HepG2 (cell line): Measurements from ENCODE around the gene MX2. TPM values are rescaled to one million over a fixed set of nuclear protein-coding genes. Genes with fewer than 3 reads are reported as not detected.

Experiments used
- ATAC-seq: fragments of 200-7000 bp; cut with Tn5 transposase; 3 replicates; pipeline ENCODE4 v1.9.1; 2020; ENCODE audit warnings: mild to moderate bottlenecking, moderate library complexity
- BruUV-seq: library from RNA; stranded (reverse); fragments of 400-500 nt; replicated peaks from 2 replicates; lab custom pipeline; 2021; lab: Mats Ljungman, UMichigan
- CTCF ChIA-PET: fragments of 300-600 bp; formaldehyde crosslinking; extraction: SDS; loops from one replicate; lab custom pipeline; 2021; ENCODE audit warnings: low total read pairs, inconsistent platforms, low intra/inter-chr PET ratio; lab: Yijun Ruan, JAX
- POLR2A ChIA-PET: fragments of 350-600 bp; sonication (Branson Sonifier 250); formaldehyde crosslinking; loops from one replicate; lab custom pipeline; 2020; ENCODE audit warnings: antibody characterized with exemption, inconsistent platforms; lab: Yijun Ruan, JAX
- DNase-seq: peaks from one replicate; pipeline ENCODE4 v3.0.0-alpha.2; 2015; ENCODE audit warnings: low spot score
- FAIRE-seq: peaks from 3 replicates; lab custom pipeline; 2011; peaks lifted over from hg19 to GRCh38; lab: Jason Lieb, UNC
- H2AFZ ChIP-seq: one replicate; pipeline ENCODE4 v1.6.1; 2011; ENCODE audit warnings: low read length, inconsistent platforms
- H3K27ac ChIP-seq: fragments of 300-600 bp; 3 replicates; pipeline ENCODE4 v1.8.0; 2011; ENCODE audit warnings: mixed run types, mild to moderate bottlenecking, mixed read lengths, low read length, inconsistent platforms; ENCODE audit not compliant: insufficient read depth; ENCODE audit errors: extremely low read length
- H3K27me3 ChIP-seq, 2 experiments: fragments of 200-600 bp in 1 of 2; 2 replicates in 1 of 2; 3 replicates in 1 of 2; pipeline versions ENCODE4 v1.6.0 to v1.8.0; 2011; ENCODE audit warnings: low read length in 2 of 2, mild to moderate bottlenecking in 2 of 2, moderate library complexity in 2 of 2, inconsistent platforms in 1 of 2; ENCODE audit not compliant: insufficient read depth in 2 of 2, control insufficient read depth in 1 of 2
- H3K36me3 ChIP-seq, 2 experiments: fragments of 200-600 bp in 1 of 2; replicated peaks in 1 of 2; 2 replicates in 1 of 2; 3 replicates in 1 of 2; pipeline versions ENCODE4 v1.5.1 to v1.8.0; 2011; ENCODE audit warnings: low read length in 2 of 2, inconsistent platforms in 1 of 2; ENCODE audit not compliant: insufficient read depth in 2 of 2, control insufficient read depth in 1 of 2
- H3K4me1 ChIP-seq: 2 replicates; pipeline ENCODE4 v1.5.1; 2012; ENCODE audit warnings: low read length, inconsistent platforms; ENCODE audit not compliant: insufficient read depth
- H3K4me2 ChIP-seq: 2 replicates; pipeline ENCODE4 v1.6.0; 2011; ENCODE audit warnings: low read depth, low read length, inconsistent platforms
- H3K4me3 ChIP-seq, 3 experiments: fragments of 200-600 bp in 1 of 3; sonication (generic), shearing (Covaris generic) in 1 of 3; replicated peaks in 1 of 3; 2 replicates each; pipeline ENCODE4 v1.5.1; 2011 to 2016; ENCODE audit warnings: low read length in 3 of 3, inconsistent platforms in 2 of 3, low read depth in 2 of 3, mild to moderate bottlenecking in 2 of 3, control low read depth in 1 of 3, mixed read lengths in 1 of 3; ENCODE audit not compliant: insufficient read depth in 1 of 3
- H3K79me2 ChIP-seq: one replicate; pipeline ENCODE4 v1.6.1; 2011; ENCODE audit warnings: low read length, inconsistent platforms; ENCODE audit not compliant: insufficient read depth
- H3K9ac ChIP-seq: 2 replicates; pipeline ENCODE4 v1.6.0; 2011; ENCODE audit warnings: mild to moderate bottlenecking, low read depth, low read length, inconsistent platforms; ENCODE audit not compliant: insufficient read depth
- H3K9me3 ChIP-seq: 2 replicates; pipeline ENCODE4 v1.5.1; 2012; ENCODE audit warnings: mild to moderate bottlenecking, low read length
- H4K20me1 ChIP-seq: 2 replicates; pipeline ENCODE4 v1.6.0; 2011; ENCODE audit warnings: inconsistent platforms, mild to moderate bottlenecking, low read length, moderate library complexity; ENCODE audit not compliant: insufficient read depth
- ETV5 ChIP-seq: IDR thresholded peaks from 2 replicates; pipeline ENCODE4 v1.6.1; 2018; ENCODE audit warnings: missing biosample characterization, missing genetic modification reagents, inconsistent platforms, borderline replicate concordance
- HMGXB4 ChIP-seq, 2 experiments: sonication (generic) in 1 of 2; formaldehyde crosslinking in 1 of 2; IDR thresholded peaks; 2 replicates each; pipeline versions ENCODE4 v1.4.0 to v1.6.1; 2018 to 2020; ENCODE audit warnings: missing genetic modification reagents in 2 of 2, borderline replicate concordance in 1 of 2, low read depth in 1 of 2, mild to moderate bottlenecking in 1 of 2, missing biosample characterization in 1 of 2
- MTF1 ChIP-seq: sonication (generic); formaldehyde crosslinking; IDR thresholded peaks from 2 replicates; pipeline ENCODE4 v1.5.0; 2020; ENCODE audit warnings: missing genetic modification reagents
- MTF2 ChIP-seq: sonication (generic); formaldehyde crosslinking; IDR thresholded peaks from 2 replicates; pipeline ENCODE4 v1.5.0; 2020; ENCODE audit warnings: missing genetic modification reagents, borderline replicate concordance
- PAF1 ChIP-seq: IDR thresholded peaks from 2 replicates; pipeline ENCODE4 v1.6.1; 2016; ENCODE audit warnings: missing genetic modification reagents, missing compliant biosample characterization
- RBFOX2 ChIP-seq: fragments of 200-400 bp; formaldehyde crosslinking; IDR thresholded peaks from 2 replicates; pipeline ENCODE4 v1.6.1; 2017; ENCODE audit warnings: low read depth, mild to moderate bottlenecking, low read length
- SKI ChIP-seq: fragments of 450-650 bp; IDR thresholded peaks from one replicate; pipeline ENCODE4 v1.6.1; 2018; ENCODE audit warnings: mild to moderate bottlenecking; ENCODE audit not compliant: partially characterized antibody
- XRCC5 ChIP-seq: fragments of 200-400 bp; formaldehyde crosslinking; optimal IDR thresholded peaks from 2 replicates; pipeline ENCODE3; 2017; ENCODE audit warnings: mild to moderate bottlenecking, low read length
- ZNF460 ChIP-seq: sonication (generic); formaldehyde crosslinking; IDR thresholded peaks from 2 replicates; pipeline ENCODE4 v1.5.1; 2020; ENCODE audit warnings: missing genetic modification reagents, mild to moderate bottlenecking, borderline replicate concordance
- ZNF720 ChIP-seq: sonication (generic); formaldehyde crosslinking; IDR thresholded peaks from 2 replicates; pipeline ENCODE4 v1.4.0; 2020; ENCODE audit warnings: missing genetic modification reagents
- WGBS: methylation state at CpG from one replicate; pipeline ENCODE4 v1.1.6; 2017; ENCODE audit warnings: low lambda C conversion rate; 5-methylcytosine and 5-hydroxymethylcytosine counted together
- in situ Hi-C: cut with HindIII; loops from 2 replicates; pipeline ENCODE4 v1.10.0; 2017; ENCODE audit warnings: low pct_unique_long_range_greater_than_20kb; ENCODE audit not compliant: extremely low pct_ligation_motif_present
- intact Hi-C: fragments of 100-400 bp; cut with micrococcal nuclease; formaldehyde crosslinking; loops from one replicate; pipeline ENCODE4 v1.10.0; 2022; ENCODE audit not compliant: unreplicated experiment
- polyA plus RNA-seq, 8 experiments: library from polyadenylated mRNA; depleted of rRNA in 3 of 8; stranded (reverse) in 7 of 8; unstranded in 1 of 8; fragments of >200 nt; fragmentation: Illumina TruSeq in 4 of 8; extraction: Trizol in 4 of 8; gene quantifications; 2 replicates each; pipeline versions ENCODE4 v1.2.1 to v1.2.3, GENCODE V29; 2011 to 2016; ENCODE audit warnings: low read depth in 4 of 8, missing spikeins in 1 of 8, mixed read lengths in 1 of 8; ENCODE audit not compliant: insufficient read depth in 1 of 8
- total RNA-seq, 5 experiments: library from RNA; depleted of rRNA; stranded (reverse); fragments of >200 nt; fragmentation: Illumina TruSeq; extraction: Trizol; gene quantifications; 2 replicates each; pipeline ENCODE4 v1.2.3, GENCODE V29; 2016; ENCODE audit warnings: low read depth in 1 of 5

MX2 gene
- total and polyA plus RNA-seq, 2 of the 13 experiments (the other 11 are each of a cell fraction or from before 2014, with no cell fraction given), result 24.0 to 35.7 TPM

- CTCF ChIA-PET, result no interaction called here
- no peaks in the 10 kb centered on the region for H3K9me3 ChIP-seq
- FAIRE-seq (no peak), DNase-seq (no peak), ATAC-seq (no peak)
- in situ Hi-C loops, result no loop called here
- POLR2A ChIA-PET, result interaction anchor here (1.2 kb wide), 1 partner anchor 10 kb away, joined by 3 read pairs; no protein-coding TSS in a partner anchor
- peak overlapping the region in 2 of 3 experiments; percentile 47 to 65; a peak in 2 of 6 replicates for H3K4me3 ChIP-seq
- no peaks in the 10 kb centered on the region for H3K36me3 ChIP-seq
- no peaks in the 10 kb centered on the region for H3K79me2 ChIP-seq
- no peak for TF ChIP-seq MTF1
- TF ChIP-seq ZNF720 (CRISPR knock-in tag), result no peak
- no peak for TF ChIP-seq SKI
- TF ChIP-seq HMGXB4 (CRISPR knock-in tag; IDR thresholded peaks at IDR 0.05; ENCODE audit: borderline replicate concordance in 1 of 2, low read depth in 1 of 2), result no peak
- no peak for TF ChIP-seq MTF2 (CRISPR knock-in tag)
- TF ChIP-seq PAF1 (CRISPR knock-in tag), result no peak
- TF ChIP-seq ETV5 (CRISPR knock-in tag), result no peak
- no peak for TF ChIP-seq XRCC5
- TF ChIP-seq ZNF460 (CRISPR knock-in tag), result no peak
- no peak for TF ChIP-seq RBFOX2
- no peak overlapping the region for H2AFZ ChIP-seq
- WGBS, result 80% methylated on average over 6 of the region's 6 CpGs
- BruUV-seq, result no TSS peak
- intact Hi-C loops, result no loop called here
- H3K27me3 ChIP-seq, result peaks cover 3 to 22% of the 10 kb centered on the region in 2 experiments; a peak in 2 of 5 replicates
- H3K4me1 ChIP-seq, result peaks cover 48% of the 10 kb centered on the region
- no peak overlapping the region for H3K27ac ChIP-seq
- H3K4me2 ChIP-seq, result peak overlapping the region; percentile 76
- H4K20me1 ChIP-seq, result no peaks in the 10 kb centered on the region
- H3K9ac ChIP-seq, result no peak overlapping the region
These were observed 46.1 kb upstream of the MX2 start for GRCh38 chr21:41315726-41316125.
